Lower lobe of right lung (tissue), 2 donors: ENCODE measurements around the gene POC1A. TPM values are rescaled to one million over a fixed set of nuclear protein-coding genes. Genes with fewer than 3 reads are reported as not detected.

ENCODE experiments used
- ATAC-seq, 2 donors: fragments of 200-7000 bp; cut with Tn5 transposase; one replicate each; pipeline ENCODE4 v1.9.1; 2020 to 2022; ENCODE audit warnings: mild to moderate bottlenecking in 2 of 2, moderate library complexity in 2 of 2
- DNase-seq: peaks from one replicate; pipeline ENCODE4 v3.0.0-alpha.2; 2020
- H3K27ac ChIP-seq: fragments of 200-600 bp; one replicate; pipeline ENCODE4 v1.8.0; 2022
- H3K27me3 ChIP-seq: fragments of 200-600 bp; one replicate; pipeline ENCODE4 v1.8.0; 2022; ENCODE audit warnings: low read depth
- H3K36me3 ChIP-seq: fragments of 200-600 bp; one replicate; pipeline ENCODE4 v1.8.0; 2022; ENCODE audit warnings: mild to moderate bottlenecking
- H3K4me1 ChIP-seq: fragments of 200-600 bp; one replicate; pipeline ENCODE4 v1.8.0; 2022
- H3K4me3 ChIP-seq: fragments of 200-600 bp; one replicate; pipeline ENCODE4 v1.8.0; 2022; ENCODE audit warnings: mild to moderate bottlenecking
- H3K9me3 ChIP-seq: fragments of 200-600 bp; one replicate; pipeline ENCODE4 v1.8.0; 2022
- CTCF ChIP-seq: fragments of 200-600 bp; IDR thresholded peaks from one replicate; pipeline ENCODE4 v1.8.0; 2022; ENCODE audit warnings: antibody characterized with exemption, mild to moderate bottlenecking
- intact Hi-C: fragments of 100-400 bp; cut with DNase I; formaldehyde crosslinking; loops from one replicate; pipeline ENCODE4 v1.11.0; 2022
- total RNA-seq: library from RNA; stranded (reverse); fragmentation: NEBNext Ultra II Directional; extraction: Animal tissue kit (Norgen Biotek cat#: 25700); gene quantifications from one replicate; pipeline ENCODE4 v1.2.1, GENCODE V29; 2021
- donor health status: DM: no; HTN: yes; CAD: no; lungs with severe emphysema.

POC1A gene
- total RNA-seq, 1 donor from 2014 or later = 2.7 TPM

- ATAC-seq = peak; percentile 39 to 46
Measured at GRCh38 chr3:52109611-52110301, 44.5 kb downstream of the POC1A start.

DNA sequence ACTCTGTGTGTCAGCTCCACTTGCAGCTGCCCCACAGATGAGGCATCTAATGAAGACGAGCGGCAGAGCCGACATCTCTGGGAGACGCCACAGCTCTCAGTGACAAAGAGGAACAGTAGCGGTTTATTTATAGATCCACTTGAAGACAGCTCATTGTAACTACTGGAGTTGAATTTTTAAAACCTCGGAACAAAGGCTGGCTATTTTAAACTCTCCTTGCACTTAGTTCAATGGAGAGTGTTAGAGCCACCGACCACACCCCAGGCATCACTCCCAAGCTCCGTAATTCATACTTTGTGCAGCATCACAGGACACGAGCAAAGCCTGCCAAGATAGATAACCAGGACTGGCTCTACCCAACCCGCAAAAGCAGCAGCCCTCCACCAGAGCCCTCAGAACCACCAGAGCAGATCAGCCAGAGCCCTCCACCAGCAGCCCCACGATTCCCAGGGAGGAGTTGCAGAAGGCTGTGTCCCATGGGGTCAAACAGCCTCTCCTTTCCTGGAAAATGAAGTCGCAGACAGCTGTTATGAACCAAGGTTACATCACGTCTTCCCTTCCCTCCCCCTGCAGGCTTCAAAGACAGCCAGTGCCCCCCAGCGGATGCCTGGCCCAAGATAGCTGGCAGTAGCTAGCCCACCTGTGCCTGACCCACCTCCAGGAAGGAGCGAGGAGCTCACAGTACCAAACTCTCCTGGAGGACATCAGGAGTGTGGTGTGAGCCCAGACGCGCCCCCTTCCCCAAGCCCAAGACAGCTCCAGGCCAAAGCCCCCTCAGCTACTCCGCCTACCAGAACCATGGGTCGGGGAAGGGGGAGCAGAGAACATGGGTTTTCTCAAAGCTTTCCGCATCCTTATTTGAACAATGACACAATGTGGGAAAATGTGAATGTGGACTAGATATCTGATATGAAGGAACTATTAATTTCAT, 45.7 kb downstream of the POC1A start:
- ATAC-seq = peak in 1 of 2 donors; percentile 35
- DNase-seq = peak; percentile 23

More at GRCh38 chr3:52109611-52110301, 44.5 kb downstream of the POC1A start:
- Histone ChIP-seq H3K4me1 (peaks cover 23% of the 10 kb centered on the region), H3K27ac (no peak overlapping the region), H3K27me3 (no peaks in the 10 kb centered on the region), H3K9me3 (no peaks in the 10 kb centered on the region), H3K4me3 (no peak overlapping the region), H3K36me3 (no peaks in the 10 kb centered on the region)
- intact Hi-C loops = no loop called here
- TF ChIP-seq CTCF = no peak
- DNase-seq = peak; percentile 14

DNA sequence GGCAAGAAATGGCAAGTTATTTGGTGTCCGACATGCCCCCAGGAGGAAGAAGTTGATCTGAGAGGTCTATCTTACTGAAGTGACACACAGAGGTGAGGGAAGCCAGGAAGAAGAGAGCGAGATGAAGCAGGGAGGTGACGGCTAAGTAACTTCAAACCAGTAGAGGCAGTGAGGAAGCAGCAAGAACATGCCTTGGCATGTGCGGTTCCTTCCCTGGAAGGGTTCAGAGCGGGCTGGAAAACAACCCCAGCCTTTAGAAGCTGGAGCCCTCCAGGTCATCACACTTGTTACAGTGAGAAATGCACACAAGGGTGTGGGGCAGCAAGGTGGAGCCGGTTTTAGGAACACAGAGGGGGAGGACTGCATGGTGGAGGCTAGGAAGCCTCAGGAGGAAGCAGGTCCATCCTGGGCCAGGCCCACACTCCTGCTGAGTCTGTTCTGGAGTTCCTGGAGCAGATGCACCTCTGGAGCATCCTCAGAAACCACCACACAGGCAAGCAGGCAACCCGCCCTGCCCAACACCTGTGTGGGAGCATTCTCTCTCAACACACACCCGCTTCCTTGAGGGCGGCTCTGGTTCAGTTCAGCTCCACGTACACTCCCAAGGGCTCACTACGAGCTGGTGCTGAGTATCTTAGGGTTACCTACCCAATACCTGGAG, 47.1 kb downstream of the POC1A start:
- peaks cover 23% of the 10 kb centered on the region for H3K4me1 ChIP-seq
- intact Hi-C loops = no loop called here
- H3K27ac ChIP-seq = no peak overlapping the region
- DNase-seq (peak; percentile 30), ATAC-seq (no peak)
- TF ChIP-seq CTCF = no peak
- no peak overlapping the region for H3K4me3 ChIP-seq
- H3K9me3 ChIP-seq = no peaks in the 10 kb centered on the region
- H3K36me3 ChIP-seq = no peaks in the 10 kb centered on the region
- H3K27me3 ChIP-seq = no peaks in the 10 kb centered on the region

More for the DNA sequence above, 45.7 kb downstream of the POC1A start:
- H3K27me3 ChIP-seq = no peaks in the 10 kb centered on the region
- H3K36me3 ChIP-seq = no peaks in the 10 kb centered on the region
- H3K4me1 ChIP-seq = peaks cover 23% of the 10 kb centered on the region
- intact Hi-C loops = no loop called here
- H3K4me3 ChIP-seq = no peak overlapping the region
- TF ChIP-seq CTCF = peak; percentile 24
- peak overlapping the region; percentile 31 for H3K27ac ChIP-seq
- no peaks in the 10 kb centered on the region for H3K9me3 ChIP-seq

GRCh38 chr3:52104684-52105640, 49.3 kb downstream of the POC1A start:
- ATAC-seq (no peak), DNase-seq (peak; percentile 20)
- intact Hi-C loops = no loop called here
- no peak overlapping the region for H3K27ac ChIP-seq
- no peak for TF ChIP-seq CTCF
- no peak overlapping the region for H3K4me3 ChIP-seq
- peaks cover 20% of the 10 kb centered on the region for H3K4me1 ChIP-seq
- H3K9me3 ChIP-seq = peaks cover 6% of the 10 kb centered on the region
- no peaks in the 10 kb centered on the region for H3K27me3 ChIP-seq
- H3K36me3 ChIP-seq = no peaks in the 10 kb centered on the region
